Medulla oblongata (tissue), 1 donor: ENCODE data around the gene CD86.

Source experiments
- DNase-seq: peaks from one replicate; pipeline ENCODE4 v3.0.0-alpha.2; 2015; ENCODE audit errors: extremely low spot score

The CD86 gene

DNA sequence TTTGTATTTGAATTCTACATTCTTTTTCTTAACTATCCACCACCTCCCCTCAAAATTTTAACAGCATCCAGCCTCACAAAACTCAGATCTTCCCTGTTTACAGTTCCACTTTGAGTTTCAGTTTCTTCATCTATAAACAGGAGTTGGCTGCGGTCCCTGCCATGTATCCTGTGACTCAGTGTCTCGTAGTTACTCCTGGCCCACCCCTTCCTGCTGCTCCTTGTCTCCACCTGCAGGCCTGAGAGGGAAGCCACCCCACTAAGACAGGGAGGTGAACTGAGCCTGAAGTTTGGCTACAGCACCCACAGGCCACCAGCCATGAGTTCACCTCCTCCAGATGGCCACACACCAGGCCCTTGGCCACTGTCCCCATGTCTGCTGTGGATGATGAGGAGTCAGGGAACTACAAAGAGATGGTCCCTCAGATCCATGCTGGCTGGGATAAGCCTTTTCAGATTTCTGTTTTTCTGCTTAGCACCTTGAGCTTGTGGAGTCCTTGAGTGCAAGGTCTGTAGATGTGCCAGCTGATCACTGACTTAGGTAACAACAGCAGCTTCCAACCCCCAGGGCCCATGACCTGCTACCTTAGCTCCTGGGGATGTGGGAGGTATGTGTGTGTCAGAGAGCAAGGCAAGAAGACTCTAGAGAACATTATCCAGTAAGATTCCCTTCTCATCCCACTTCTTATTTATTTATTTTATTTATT, 37.5 kb downstream of the CD86 start:
- peak; percentile 48 for DNase-seq

DNA sequence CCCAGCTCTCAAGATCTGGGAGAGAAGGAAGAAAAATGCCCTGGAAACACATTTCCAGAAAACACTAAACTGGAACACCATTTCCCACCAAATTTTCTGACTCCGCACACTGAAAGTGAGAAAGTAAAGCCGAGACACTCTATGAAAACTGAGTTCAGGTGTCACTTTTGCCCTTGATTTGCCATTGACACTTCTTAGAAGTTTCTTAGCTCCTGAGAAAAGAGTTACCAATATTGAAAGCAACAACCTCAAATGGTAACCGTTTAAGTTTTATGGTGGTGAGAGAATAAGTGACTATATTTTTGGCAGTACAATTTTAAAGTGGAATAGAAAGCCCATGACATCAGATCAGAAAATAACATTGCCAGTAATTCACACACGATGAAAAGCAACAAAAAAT, 39.0 kb downstream of the CD86 start:
- no peak for DNase-seq

DNA sequence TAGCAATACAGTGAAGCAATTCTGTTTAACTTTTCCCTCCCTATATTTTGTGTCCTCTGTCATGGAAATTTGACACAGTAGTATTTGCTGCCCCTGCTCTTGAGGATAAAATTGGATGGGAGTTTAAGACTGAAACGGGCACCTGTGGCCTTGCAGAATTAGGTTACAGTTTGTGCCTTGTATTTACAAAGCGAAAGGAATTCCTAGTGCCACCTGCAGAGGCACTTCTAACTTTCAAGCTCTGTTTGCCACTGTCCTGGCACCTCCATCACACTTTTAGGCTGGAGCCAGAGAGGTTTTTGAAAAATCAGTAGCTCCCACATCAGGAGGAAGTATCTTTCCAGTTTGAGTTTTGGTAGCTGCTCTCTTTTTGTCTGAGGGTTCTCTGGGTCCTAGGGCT, 39.5 kb downstream of the CD86 start:
- DNase-seq, result no peak

DNA sequence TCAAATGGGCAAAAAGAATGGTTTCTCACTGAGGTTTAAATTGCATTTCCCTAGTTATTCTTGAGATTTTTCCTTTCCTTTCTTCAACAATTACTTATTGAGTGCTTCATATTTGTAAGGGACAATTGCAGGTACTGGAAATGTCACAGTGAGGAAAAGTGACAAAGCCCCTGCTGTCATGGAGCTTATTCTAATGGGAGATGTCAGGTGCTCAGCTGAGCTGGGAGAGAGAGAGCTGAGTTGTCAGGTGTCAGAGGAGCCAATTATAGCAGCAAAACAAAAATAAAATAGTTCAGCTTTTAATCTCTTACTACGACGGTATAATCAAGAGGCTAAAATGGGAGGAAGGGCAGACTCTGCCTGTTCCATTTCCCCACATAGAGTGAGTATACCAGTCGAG, 42.0 kb downstream of the CD86 start:
- no peak for DNase-seq

DNA sequence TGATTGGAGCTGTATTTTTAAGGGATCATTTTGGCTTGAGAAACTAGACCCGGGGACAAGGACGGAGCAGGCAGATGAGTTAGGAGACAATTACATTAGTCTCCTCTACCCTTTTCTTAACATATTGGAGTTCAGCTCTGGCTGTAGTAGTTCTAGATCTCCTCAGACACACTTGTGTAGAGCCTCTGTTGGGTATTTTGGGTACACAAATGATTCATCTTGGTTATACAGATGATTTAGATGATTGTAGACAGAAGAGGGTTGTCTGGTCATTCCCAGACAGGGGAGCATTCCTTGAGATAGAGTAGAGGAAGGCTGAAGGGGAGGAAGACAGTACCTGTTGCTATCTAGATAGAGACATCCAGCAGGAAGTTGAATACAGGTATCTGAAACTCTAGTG, 43.4 kb downstream of the CD86 start:
- DNase-seq, result no peak

DNA sequence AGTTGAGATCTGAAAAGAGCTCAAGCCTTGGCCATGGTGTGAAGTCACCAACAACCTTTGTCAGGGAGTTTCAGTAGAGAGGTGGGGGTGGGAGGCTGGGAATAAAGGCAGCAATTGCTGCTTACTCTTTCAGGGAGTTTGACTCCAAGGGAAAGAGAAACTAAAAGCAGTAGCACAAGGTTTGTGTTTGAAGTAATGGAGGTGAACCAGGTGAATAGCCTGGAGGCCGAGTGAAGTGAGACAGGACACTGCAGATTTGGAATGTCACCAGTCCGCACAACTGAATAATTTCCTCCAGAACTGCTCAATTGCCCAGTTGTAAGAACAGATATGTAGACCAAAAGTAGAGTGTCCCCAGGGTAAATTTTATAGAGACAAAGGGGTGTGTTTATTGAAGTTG, 44.1 kb downstream of the CD86 start:
- DNase-seq, result no peak

DNA sequence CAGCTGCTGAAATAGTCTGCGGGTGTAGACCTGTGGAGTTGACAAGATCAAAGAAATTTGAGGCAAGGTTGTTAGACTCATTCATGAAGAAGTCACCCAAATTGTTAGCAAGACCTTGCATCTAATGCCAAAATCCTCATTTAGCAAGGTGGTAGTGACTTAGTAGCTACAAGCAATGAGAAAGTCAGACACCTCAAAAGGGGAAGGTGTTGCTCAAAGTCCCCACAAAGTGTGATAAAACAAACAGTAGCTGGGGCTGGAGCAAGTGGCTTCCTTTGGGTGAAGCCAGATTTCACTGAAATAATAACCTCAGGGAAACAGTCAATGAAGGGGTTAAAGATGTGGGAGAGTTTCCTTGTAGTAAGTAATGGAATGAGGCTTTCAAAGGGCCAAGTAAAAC, 44.9 kb downstream of the CD86 start:
- DNase-seq, result no peak

DNA sequence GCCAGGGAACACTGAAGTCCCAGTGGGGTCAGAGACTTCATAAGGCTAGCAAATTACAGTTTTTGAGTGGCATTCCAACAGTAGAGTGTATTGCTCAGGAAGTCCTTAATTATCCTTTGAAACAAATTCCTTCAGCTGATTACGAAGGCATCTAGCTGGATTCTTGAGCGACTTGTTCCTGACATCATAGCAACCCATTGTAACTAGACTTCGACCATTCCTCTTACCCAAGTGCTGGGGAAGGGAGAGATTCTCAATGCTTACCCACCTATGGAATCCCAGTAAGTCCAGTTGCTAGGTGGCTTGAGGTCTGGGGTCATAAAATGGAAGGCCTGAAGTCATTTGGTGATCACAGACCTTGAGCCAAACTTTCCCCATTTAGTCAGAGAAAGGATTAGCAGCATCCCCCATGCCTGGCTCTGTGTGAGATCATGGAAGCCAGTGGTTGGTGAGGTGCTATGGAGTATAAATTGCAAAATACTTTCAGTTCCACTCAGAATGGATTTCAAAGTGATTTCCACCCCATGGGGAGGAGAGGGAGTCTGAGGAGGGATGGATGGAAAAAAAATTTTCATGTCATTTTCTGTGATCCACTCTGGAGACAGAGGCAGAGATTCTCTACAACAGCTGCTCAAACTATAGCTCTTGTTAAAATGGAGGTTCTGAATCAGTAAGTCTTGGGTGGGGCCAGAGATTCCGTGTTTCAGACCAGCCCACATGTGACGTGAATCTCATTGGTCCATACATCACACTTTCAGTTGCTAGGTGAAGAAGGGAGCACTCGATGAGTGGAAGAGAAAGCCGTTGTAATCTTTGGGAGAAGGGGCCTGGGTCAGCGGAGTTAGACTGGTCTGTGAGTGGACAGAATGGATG, 45.7 kb downstream of the CD86 start:
- no peak for DNase-seq

DNA sequence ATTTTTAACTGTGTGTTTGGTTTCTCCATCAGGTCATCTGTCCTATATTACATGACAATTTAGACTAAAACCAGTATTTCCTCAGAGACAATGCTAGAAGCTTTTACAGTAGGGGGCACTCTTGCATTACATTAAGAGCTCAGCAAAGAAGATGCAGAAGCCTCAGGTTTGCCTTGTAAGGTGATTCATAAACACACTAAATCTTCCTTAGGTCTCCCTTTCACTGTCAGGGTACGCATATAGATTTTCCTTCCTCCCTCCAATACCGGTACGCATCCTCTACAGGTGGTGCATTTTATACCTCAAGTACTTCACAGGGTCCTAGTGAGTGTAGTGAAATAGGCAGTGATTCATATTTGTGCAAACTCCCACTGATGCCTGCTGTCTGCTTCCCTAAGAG, 46.5 kb downstream of the CD86 start:
- peak; percentile 53 for DNase-seq

DNA sequence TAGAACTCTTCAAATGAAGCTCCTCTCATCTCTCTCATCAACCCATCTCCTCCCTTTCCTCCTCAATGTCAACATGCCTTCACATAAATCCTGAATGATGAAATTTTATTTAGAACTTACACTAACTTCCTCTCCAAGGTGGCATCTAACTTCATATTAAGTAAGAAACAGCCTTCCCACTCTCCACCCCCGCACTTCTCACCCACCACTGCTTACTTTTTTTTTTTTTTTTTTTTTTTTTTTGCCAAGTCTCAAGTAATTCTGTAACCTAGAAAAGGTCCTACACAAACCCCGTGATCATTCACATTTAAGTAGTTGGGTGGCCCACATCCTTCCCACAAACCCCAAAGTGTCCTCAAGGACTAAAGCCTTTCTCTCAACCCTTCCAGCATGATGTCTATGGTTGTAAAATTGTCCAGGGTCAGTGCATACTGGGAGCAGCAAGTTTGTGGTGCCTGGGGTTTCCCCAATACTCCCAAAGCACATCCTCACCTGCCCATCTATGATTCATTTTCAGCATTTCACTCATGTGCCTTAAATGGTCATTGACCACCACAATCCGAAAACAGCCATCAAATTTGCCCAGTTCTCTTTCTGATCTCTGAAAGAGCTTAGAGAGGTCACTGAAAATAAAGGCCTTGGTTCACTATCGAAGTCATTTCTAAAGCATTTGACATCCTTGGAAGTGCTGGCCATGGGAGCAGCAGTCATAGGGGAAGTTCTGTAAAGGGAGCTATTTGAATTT, 47.2 kb downstream of the CD86 start:
- DNase-seq, result no peak

DNA sequence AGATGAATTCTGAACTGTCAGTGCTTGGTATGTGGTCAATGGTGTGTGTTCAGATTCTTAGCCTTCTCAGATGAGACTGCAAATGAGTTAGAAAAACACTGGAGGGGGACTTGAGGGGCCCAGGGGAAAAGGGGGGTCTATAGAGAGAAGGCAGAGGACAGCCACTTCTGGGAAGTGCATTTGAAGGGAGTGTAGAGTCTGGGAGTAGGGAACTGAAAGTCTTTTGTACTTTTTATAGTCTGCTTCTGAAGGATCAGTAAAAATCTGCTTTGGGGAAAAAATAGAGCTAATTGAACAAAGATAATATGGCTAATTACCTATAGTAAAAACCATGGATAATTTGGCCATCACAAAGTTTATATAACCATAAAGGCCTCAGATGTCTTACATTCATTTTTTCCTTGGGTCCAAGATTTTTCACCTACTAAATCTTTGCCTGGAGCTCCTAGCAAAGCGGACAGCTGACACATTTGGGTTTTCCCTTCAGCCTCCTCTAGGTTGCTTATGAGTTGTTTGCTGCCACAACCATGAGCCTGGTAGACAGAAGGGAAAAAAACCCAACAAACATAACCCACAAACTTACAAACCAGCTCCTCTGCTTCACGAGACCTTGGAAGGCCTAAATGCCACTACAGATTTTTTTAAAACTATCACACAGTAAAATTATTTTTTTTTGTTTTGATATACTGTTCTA, 48.8 kb downstream of the CD86 start:
- DNase-seq, result no peak

DNA sequence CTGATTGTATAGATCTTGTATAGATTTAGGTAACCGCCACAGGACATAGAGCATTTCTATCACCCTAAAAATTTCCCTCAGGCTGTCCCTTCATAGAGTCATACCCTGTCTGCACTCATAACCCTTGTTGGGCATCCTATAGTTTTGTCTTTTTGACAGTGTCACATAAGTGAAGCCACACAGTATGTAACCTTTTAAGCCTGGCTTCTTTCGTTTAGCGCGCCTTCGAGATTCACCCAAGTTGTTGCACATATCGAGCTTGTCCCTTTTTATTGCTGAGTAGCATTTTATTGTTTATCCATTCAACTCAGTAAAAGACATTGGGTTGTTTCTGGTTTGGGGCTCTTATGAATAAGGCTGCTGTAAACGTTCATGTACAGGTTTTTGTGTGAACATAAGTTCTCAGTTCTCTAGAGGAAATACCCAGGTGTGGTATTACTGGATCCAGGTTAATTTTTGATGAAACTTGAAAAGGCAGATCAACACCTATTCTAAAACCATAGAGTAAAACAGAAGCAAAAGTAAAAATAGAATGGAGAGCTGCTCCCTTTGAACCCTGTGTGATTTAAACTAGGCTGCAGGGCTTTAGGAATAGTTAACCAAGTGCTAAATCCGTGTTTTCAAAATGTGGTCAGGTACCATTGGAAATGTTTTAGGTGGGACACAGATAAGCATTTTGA, 49.5 kb downstream of the CD86 start:
- no peak for DNase-seq

DNA sequence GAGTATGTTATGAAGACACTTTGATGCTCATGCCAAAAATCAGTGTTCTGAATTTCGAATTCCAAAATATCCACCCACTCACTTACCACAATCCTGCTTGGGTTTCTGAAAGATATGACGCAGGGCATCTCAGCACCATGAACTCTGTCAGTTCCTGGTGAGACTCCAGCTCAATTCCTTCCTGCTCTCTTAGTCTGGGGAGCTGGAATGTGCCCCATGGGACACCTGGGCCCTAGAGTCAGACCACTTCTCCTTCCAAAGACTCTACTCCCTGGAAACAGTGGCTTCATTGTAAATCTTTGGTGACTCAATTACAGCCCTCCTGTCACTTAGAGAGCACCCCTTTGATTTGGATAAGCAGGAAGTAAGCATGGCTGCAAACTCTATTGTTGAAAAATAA, 50.5 kb downstream of the CD86 start:
- no peak for DNase-seq

DNA sequence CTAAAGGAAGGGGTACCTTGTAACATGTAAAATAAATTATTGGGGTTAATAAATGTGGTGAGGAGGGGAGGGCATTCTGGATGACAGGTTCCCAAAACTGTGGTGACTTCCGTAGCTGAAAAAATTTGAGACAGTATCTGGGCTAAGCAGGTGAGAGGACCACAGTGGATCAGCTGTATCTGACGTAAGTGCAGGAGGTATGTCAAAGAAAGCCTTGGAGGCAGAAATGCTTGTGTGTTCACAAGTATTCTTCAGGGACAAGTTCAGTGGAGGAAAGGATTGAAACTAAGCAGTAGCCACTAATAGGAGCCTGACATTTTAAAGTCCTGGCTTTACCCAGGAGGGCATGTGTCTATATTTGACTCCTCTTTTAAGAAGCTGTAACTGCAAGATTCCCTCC, 52.0 kb downstream of the CD86 start:
- DNase-seq, result no peak

DNA sequence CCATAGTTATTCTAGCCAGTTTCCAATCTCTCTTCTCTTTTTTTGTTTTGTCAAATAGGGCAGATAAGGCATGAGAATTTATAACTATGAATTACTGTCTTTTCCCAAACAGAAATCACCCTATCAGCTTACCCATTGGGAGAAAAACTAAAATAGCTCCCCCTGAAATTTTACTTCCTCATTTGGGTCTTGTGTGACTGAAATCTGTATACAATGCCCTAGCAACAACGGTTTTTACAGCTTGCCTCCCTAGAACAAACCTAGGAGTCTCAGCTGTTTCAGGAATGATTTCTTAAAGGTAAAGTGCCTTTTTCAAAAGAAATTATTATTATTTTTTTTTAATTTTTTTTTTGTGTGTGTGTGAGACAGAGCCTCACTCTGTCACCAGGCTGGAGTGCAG, 56.8 kb downstream of the CD86 start:
- no peak for DNase-seq

DNA sequence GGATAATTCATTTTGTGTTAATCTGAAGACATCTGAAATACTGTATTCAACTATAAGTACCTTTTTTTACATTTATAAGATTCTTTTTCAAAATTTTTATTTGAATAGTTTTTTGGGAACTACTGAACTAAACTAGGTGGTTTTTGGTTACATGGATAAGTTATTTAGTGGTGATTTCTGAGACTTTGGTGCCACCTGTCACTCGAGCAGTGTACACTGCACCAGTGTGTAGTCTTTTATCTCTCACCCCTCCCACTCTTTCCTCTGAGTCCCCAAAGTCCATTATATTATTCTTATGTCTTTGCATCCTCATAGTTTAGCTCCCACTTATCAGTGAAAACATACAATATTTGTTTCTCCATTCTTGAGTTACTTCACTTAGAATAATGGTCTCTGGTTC, 57.6 kb downstream of the CD86 start:
- DNase-seq, result no peak

DNA sequence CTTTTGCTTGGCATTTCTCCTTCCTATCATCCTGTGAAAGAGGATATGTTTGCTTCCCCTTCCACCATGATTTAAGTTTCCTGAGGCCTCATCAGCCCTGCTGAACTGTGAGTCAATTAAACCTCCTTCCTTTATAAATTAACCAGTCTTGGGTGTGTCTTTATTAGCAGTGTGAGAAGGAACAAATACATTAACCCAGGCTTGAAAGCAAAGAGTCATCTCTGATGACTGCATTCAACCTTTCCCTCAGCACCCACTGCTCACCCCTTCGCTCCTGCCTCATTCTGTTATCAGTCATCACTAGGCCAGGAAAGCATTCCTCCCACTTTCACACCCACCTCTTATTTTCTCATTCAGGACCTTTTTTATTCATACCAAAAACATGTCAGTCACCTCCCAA, 68.7 kb downstream of the CD86 start:
- DNase-seq, result no peak

DNA sequence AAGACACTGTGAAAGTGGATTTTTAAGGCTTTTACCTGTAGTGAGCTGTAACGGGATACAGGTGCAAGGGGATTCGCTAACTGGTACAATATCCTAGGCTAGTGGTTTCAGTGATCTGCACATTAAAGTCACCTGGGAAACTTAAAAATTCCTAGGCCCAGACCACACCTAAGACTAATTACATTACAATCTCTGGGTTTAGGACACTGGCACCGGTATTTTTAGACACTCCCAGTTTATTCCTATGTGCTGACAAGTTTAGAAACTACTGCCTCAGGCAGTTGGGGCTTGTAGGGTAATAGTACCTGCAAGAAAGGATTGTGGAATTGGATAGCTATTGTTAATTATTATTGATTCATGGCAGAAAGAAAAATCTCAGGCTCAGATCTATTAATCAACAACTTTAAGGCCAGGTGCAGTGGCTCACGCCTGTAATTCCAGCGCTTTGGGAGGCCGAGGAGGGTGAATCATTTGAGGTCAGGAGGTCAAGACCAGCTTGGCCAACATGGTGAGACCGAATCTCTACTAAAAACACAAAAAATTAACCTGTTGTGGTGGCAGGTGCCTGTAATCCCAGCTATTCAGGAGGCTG, 77.9 kb downstream of the CD86 start:
- no peak for DNase-seq

DNA sequence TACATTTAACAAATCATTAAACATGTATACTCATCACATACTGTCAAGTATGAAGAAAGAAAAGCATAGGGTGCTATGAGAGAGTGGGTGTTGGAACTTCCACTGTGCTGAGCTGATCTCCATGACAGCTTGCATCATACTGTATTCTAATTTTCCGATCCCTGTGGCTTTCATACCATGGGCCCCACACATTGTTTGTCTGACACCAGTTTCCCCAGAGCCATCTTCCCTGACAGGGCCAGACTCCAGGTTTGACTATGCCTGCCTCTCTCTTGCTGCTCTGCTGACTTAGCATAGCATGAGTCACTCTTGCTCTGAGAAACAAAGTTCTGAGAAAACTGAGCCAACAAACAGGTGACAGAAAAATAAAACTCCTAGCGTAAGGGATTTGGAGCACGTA, 91.3 kb downstream of the CD86 start:
- DNase-seq, result no peak

DNA sequence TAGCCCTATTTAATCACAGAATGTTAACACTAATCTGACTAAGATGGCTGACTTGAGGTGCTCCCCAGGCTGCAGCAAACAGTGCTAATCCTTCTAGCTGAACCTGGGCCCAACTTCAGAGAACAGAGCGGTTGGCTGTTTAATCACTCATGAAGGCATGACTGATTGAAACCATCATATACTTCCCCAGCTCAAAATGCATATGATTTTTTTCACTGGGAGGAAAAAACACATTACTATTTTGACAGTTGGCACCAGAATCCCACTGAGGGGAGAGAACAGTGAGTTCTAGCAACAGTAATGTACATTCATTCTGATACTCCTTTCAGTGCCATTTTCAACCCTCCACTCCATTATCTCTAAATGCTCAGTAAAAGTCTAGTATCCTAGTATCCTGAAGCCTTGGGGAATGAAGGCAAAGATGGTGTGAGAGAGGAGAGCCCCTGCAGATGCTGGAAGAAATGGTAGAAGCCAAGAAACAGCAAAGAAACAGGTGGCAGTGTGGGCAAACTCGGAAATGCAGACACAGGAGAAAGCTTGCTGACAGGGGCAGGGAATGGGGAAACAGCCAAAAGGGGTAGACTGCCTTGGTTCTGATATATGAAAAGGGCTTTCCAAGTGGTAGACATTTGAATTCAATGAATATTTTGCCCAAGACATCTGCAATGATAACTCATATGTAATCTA, 93.9 kb downstream of the CD86 start:
- no peak for DNase-seq

DNA sequence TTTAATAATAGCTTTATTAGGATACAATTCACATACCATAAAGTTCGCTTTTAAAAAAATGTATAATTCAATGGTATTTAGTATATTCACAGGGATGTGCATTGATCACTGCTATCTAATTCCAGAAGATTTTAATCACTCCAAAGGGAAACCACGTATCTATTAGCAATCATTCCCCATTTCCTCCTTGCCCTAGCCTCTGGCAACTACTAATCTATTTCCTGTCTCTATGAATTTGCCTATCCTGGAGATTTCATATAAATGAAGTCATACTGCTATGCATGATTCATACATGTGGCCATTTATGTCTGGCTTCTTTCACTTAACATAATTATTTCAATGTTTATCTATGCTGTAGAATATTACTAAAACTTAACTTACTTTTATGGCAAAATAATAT, 96.3 kb downstream of the CD86 start:
- DNase-seq, result no peak
